SU-DHL-6 (cell line): ENCODE data around the gene TREML4.

Source experiments
- CTCF ChIP-seq: fragments of 200-600 bp; sonication (generic); IDR thresholded peaks from one replicate; pipeline ENCODE4 v1.5.1; 2017; ENCODE audit warnings: antibody characterized with exemption, mild to moderate bottlenecking, low read length, moderate library complexity; ENCODE audit not compliant: insufficient read depth, poor library complexity, severe bottlenecking
- EZH2phosphoT487 ChIP-seq: fragments of 200-600 bp; sonication (generic), shearing (Covaris generic); conservative IDR thresholded peaks from 2 replicates; pipeline ENCODE4 v1.6.1; 2018; ENCODE audit warnings: mild to moderate bottlenecking, antibody characterized with exemption, low read length, moderate library complexity, mixed read lengths

GRCh38 chr6:41255110-41255509 is 27.0 kb downstream of the TREML4 start:
- no peak for TF ChIP-seq EZH2phosphoT487
- no peak for TF ChIP-seq CTCF
